Kidney capillary endothelial cell (primary cell): ENCODE data around the gene AUNIP.

ENCODE experiments used
- DNase-seq: peaks from one replicate; pipeline ENCODE4 v3.0.0-alpha.2; 2018; ENCODE audit warnings: low spot score

Gene AUNIP

GRCh38 chr1:25858906-25859789, at the start of gene AUNIP:
Gene AUNIP, minus strand, starts transcription at chr1:25859457. Its CDS starts 100 bp downstream, at chr1:25859357.
- peak; percentile 86 for DNase-seq

- no peak for DNase-seq
These were observed 49.8 kb upstream of the AUNIP start for GRCh38 chr1:25909040-25909439.

GRCh38 chr1:25908161-25908560, 48.9 kb upstream of the AUNIP start:
- no peak for DNase-seq

- DNase-seq: no peak
These were observed 48.3 kb upstream of the AUNIP start for GRCh38 chr1:25907601-25908000.

GRCh38 chr1:25906644-25907300, 47.5 kb upstream of the AUNIP start:
- DNase-seq: no peak

GRCh38 chr1:25905680-25906643, 46.7 kb upstream of the AUNIP start, which contains the start of gene STMN1:
Gene STMN1, minus strand, starts transcription at chr1:25906419. Its CDS starts 1,743 bp downstream, at chr1:25904676.
- DNase-seq: peak; percentile 84

GRCh38 chr1:25904943-25905679, 45.9 kb upstream of the AUNIP start:
- DNase-seq: peak; percentile 87

GRCh38 chr1:25903986-25904385, 44.7 kb upstream of the AUNIP start:
- no peak for DNase-seq

- no peak for DNase-seq
These were observed 43.2 kb upstream of the AUNIP start for GRCh38 chr1:25902462-25902861.

GRCh38 chr1:25900219-25900618, 41.0 kb upstream of the AUNIP start:
- DNase-seq: no peak

GRCh38 chr1:25899792-25900191, 40.5 kb upstream of the AUNIP start:
- no peak for DNase-seq

- DNase-seq: no peak
These were observed 39.2 kb upstream of the AUNIP start for GRCh38 chr1:25898223-25899015.

GRCh38 chr1:25897754-25898153, 38.5 kb upstream of the AUNIP start:
- DNase-seq: no peak

GRCh38 chr1:25896266-25896665, 37.0 kb upstream of the AUNIP start:
- peak; percentile 30 for DNase-seq

GRCh38 chr1:25895365-25895990, 36.2 kb upstream of the AUNIP start:
- peak; percentile 92 for DNase-seq

GRCh38 chr1:25893116-25893515, 33.9 kb upstream of the AUNIP start:
- no peak for DNase-seq

GRCh38 chr1:25891606-25892005, 32.3 kb upstream of the AUNIP start:
- no peak for DNase-seq

- no peak for DNase-seq
These were observed 31.2 kb upstream of the AUNIP start for GRCh38 chr1:25890239-25891034.

GRCh38 chr1:25889470-25889869, 30.2 kb upstream of the AUNIP start:
- DNase-seq: no peak
